ENCODE measurements around the gene MRPS15.

- TF ChIP-seq CTCF (conservative IDR thresholded peaks at IDR 0.05; ENCODE audit: low read depth, low read length) (no peak), EZH2 (IDR thresholded peaks at IDR 0.05; ENCODE audit: borderline replicate concordance, low read depth, low read length, poor library complexity, severe bottlenecking) (no peak)
Measured at GRCh38 chr1:36453051-36453450, 11.1 kb downstream of the MRPS15 start.
